GM21576 (cell line): Measurements from ENCODE around the gene ATP8B1.

Source experiments
- ATAC-seq: cut with Tn5 transposase; IDR thresholded peaks from one replicate; pipeline ENCODE4 v1.9.1; 2021; ENCODE audit warnings: mild to moderate bottlenecking, moderate library complexity; ENCODE audit not compliant: unreplicated experiment

Gene ATP8B1

GRCh38 chr18:57794951-57795728, 8.0 kb downstream of the ATP8B1 start:
- no peak for ATAC-seq

DNA sequence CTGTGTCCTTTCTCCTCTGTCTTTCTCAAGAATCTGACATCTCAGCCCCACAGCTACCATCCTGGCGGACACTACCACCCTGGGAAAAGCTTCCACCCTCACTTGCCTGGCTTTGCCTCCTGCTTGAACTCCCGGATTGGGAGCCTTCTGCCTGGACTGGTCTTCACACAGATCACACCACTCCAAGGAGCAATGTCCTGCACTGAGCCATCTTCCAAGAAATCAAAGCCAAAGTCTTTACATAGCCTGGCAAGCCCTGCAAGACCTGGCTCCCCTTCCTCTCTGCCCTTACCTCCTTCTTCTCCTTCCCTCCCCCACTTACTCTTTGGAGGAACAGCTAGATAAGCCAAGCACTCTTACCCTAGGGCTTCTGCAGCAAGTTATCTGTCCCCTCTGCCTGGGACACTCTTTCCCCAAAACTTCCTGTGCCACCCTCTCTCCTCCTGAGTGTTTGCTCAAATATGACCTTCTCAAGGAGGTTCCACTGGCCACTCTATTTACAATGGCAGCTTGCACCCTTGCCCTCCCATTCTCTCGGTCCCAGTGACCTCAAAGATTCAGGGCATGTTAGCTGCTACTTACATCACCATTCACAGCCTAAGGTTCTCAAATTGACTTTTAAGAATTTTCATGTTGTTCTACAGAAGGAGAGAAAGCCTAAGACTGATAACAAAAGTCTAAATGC, 9.7 kb downstream of the ATP8B1 start:
- ATAC-seq: no peak

GRCh38 chr18:57792631-57793301, 10.3 kb downstream of the ATP8B1 start:
- ATAC-seq: no peak

DNA sequence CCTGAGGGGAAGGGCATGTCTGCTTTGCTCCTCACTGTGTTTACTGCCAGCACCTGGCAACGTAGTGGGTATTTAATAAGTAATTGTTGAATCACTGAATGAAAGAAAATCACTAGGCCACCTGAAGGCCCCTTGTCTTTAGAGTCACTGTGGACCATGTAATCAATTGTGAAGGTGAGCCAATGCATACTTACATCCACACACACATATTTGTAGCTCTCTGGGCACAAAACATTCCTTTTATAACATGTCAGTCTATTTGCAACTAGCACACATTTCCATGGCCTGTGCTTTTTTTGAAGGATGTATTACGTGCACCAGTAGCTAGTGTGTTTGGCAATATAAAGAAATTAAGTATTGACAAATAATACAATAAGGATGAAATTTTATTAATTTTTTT, 11.2 kb downstream of the ATP8B1 start:
- ATAC-seq: no peak

GRCh38 chr18:57791192-57791591, 11.9 kb downstream of the ATP8B1 start:
- no peak for ATAC-seq

- ATAC-seq: no peak
Observed at GRCh38 chr18:57790316-57790715, 12.8 kb downstream of the ATP8B1 start.

DNA sequence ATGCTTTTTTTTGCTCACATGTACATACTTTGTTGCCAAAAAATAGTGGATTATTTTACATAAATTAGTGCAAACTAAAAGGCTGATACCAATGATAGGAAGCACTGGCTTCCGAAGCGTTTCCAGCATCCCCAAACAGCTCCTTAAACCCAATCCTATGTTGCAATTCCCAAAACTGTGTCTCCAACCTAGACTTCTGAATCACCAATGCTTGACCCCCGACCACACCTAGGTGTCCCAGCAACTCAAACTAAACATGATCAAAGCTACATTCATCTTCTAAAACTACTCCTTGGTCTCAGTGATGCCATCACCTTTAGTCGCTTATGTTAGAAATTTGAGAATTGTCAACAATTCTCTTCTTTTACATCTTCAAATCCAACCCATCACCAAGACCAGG, 13.4 kb downstream of the ATP8B1 start:
- no peak for ATAC-seq

DNA sequence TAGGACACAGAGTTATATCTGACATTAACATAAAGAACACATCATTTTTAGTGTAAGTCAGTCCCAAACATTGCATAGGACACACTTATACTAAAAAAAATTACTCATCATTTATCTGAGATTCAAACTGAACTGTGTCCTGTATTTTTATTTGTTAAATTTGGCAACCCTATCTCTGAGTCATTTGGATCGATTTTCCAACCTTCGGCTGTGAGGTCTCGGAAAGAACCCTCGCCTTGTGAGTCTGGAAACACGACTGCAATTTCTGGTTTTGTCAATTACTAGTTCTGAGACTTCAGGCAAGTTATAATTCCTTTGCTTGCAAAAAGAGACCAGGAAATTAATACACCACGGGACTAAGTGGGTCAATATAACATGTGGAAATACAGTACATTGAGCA, 14.0 kb downstream of the ATP8B1 start:
- no peak for ATAC-seq

DNA sequence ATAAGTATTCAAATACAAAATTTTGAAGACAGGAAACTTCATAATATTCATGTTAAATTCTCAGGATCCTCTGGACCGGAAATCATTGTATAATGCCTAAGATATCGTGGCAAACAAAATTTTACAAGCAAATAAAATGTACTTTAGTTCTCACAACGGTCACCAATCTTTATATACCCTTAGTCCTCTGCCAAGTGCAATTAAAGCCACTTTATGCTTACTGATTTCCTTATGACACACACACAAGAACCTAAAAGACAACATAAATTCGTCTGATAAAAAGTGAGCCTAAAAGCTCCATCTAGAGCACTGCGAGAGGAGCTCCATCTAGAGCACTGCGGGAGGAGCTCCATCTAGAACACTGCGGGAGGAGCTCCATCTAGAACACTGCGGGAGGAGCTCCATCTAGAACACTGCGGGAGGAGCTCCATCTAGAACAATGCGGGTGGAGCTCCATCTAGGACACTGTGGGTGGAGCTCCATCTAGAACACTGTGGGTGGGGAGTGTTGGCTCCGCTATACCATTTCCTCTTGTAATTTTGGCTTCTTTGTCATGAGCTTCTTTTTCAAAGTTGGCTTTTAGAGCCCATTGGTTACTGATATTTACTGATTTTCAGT, 15.9 kb downstream of the ATP8B1 start:
- ATAC-seq: no peak

DNA sequence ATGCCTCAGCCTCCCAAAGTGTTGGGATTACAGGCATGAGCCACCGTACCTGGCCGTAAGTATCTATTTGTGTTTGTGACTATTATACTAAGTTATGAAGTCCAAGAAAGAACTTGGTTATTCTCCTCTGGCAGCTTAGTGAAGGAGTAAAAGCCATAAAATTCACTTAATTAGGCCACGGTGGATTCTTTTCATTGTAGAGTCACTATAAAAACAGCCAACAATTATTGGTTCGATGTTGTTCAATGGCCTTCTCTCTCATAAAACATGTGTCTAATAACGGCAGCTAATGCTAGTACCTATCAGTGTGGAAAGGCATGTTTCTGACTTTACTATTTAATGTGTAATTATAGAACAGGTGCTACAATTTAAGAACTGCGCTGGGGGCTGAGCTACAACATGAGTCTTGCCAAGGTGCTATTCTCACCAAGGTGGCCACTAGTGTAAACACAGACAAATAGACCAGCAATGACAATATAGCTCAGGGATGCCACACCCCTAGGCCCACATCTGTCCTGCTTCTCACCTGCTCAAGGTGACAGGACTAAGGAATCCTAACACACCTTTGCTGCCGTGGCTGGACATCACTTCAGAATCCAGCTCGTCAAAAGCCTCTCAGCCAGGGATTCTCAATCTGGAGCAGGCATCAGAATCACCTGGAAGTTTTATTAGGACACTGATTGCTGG, 17.2 kb downstream of the ATP8B1 start:
- ATAC-seq: no peak

GRCh38 chr18:57784801-57785114, 18.4 kb downstream of the ATP8B1 start:
- no peak for ATAC-seq

GRCh38 chr18:57784034-57784800, 18.9 kb downstream of the ATP8B1 start:
- ATAC-seq: no peak

DNA sequence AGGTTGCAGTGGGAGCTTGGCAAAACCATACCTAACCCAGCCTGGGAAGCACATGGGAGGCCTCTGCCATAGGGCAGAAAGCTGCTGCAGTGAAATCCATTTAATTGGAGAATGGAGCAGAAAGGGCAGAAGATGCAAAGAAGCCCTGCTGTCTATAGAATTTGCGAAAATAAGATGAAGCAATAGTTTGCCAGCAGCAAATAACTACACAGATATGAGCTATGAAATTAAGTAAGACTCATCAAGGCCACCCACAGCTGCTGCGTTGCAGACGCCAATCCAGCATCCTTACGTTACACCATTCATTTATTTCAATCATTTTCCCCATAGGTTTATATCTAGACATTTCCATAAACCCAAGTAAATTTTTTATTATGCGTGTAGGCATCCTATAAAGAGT, 21.1 kb downstream of the ATP8B1 start:
- ATAC-seq: no peak

DNA sequence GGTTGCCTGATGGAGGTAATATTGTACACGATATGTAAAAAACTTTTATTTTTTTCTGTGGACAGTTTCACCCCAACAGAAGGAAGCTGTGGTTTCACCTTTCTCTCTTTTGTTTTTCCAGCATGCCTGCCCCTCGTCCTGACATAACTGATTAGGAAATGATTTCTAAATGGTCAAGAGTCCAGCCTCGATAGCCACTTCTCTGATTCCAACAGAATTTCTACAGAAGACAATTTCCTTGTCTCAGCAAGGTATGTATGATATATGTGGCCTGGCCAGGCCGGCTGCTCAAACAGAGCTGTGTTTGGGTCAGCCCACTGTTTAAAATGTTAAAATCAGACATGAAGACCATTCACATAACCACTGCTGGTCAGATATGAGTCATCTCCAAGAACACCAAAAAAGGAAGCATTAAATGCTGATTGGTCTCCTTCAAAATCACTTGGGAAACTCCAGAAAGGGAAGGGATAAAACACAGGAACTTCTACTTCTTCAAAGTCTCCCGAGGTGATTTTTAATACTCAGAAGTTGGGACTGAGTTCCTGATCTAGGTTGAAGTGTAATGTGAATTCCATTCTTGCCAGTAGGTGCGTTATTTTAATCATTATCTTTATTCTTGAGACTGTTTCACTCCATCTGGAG, 22.3 kb downstream of the ATP8B1 start:
- ATAC-seq: no peak

GRCh38 chr18:57780318-57780705, 22.8 kb downstream of the ATP8B1 start:
- no peak for ATAC-seq

DNA sequence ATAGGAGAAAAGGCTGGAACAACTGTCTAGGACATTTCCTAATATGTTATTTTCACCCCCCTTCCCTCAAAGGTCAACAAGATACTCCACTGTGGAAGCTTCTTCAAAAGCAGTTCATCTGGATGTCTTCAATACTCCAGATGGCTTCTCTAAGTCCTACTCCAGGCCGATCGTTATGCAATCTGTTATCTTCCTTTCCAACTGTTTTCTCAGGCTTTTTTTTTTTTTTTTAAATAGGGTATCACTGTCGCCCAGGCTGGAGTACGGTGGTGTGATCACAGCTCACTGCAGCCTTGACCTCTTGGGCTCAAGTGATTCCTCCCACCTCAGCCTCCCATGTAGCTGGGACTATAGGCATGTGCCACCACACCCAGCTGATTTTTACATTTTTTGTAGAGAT, 26.3 kb downstream of the ATP8B1 start:
- no peak for ATAC-seq

GRCh38 chr18:57776354-57776753, 26.8 kb downstream of the ATP8B1 start:
- ATAC-seq: no peak

DNA sequence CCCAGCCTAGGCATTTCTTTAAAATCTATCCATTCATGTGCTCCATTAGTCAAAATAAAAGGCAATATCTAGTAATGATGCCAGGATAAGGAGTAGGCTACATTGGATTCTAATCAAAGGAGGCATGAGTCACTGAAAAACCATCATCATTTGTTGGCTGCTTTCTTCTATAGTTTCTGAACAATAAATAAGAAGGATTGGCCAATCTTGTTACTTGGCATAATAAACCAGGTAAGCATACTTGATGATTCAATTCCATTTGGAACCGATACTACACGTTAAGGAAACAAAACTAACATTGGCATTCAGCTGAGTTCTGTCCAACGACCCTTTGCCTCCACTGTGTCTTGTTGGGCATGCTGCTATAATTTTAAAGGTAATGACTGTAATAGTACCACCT, 27.2 kb downstream of the ATP8B1 start:
- ATAC-seq: no peak

GRCh38 chr18:57772387-57772799, 30.7 kb downstream of the ATP8B1 start:
- no peak for ATAC-seq

DNA sequence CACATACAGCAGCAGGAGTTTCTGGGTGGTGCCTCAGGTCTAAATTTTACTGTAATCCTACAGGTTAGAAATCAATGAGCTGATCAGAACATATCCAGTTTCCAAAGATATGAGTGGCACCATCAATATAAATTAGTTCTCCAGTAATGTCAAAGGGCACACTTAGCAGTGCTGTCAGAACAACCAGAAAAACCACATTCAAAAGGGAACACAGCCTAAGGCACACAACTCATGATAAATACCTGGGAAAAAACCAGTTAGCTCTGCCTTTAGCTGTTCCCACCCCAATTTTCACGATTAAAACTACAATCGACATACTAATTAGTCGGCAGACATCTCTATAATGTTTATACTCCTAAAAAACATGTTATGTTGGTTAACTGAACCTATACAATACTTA, 31.5 kb downstream of the ATP8B1 start:
- no peak for ATAC-seq
